Rectal smooth muscle tissue (tissue), 1 donor: ENCODE results near the gene TRMT2A.

Experiments used
- H3K27ac ChIP-seq: one replicate; pipeline ENCODE4 v1.7.0; 2013; ENCODE audit warnings: low read depth, low read length, inconsistent platforms
- H3K27me3 ChIP-seq: one replicate; pipeline ENCODE4 v1.7.0; 2013; ENCODE audit warnings: low read length; ENCODE audit not compliant: control insufficient read depth, insufficient read depth
- H3K36me3 ChIP-seq: one replicate; pipeline ENCODE4 v1.7.0; 2013; ENCODE audit warnings: low read length; ENCODE audit not compliant: control insufficient read depth, insufficient read depth
- H3K4me1 ChIP-seq: one replicate; pipeline ENCODE4 v1.7.0; 2013; ENCODE audit warnings: low read length; ENCODE audit not compliant: control insufficient read depth, insufficient read depth
- H3K4me3 ChIP-seq: one replicate; pipeline ENCODE4 v1.7.0; 2013; ENCODE audit warnings: low read length
- H3K9ac ChIP-seq: one replicate; pipeline ENCODE4 v1.7.0; 2013; ENCODE audit warnings: low read length

The TRMT2A gene

DNA sequence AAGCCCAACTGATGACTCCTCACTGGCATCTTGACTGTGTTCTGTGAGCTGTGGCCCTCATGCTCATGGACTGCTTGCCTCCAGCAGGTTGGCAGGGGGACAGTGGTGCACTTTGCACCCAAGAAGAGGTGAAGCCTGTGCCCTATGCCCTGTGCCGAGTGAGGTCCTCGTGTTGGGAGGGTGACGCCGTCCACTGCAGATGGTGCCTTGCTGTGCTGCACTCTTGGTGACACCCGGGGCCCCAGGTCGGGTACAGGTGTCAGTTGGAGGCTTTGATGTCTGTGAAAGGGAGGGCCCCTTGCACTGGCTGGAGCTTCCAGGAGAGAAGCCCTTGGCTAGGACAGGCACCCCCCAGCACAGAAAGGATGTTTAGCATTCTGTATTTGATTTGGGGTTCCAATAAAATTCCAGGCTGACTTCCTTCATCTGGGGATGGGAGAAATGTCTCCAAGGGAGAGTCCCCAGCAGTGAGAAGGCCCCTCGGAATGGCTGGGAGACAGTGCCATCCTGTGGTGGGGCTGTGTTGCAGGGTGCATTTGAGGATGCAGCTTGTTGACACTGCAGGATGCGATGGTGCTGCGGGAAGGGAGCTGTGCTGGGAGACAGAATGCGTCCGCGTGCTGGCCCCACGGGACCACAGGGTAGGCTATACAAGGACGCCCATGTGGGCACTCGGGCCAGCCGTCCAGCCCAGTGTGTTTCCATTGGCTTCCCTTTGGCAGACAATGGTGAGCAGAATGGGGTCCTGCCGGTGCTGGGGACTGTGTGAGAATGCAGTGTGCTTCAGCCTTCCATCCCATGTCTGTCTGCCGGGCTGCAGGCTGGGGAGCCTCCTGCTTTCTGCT, 12.1 kb upstream of the TRMT2A start:
- no peak overlapping the region for H3K27ac ChIP-seq
- H3K4me1 ChIP-seq: peaks cover 9% of the 10 kb centered on the region
- H3K4me3 ChIP-seq: no peak overlapping the region
- H3K36me3 ChIP-seq: peaks cover 3% of the 10 kb centered on the region
- no peaks in the 10 kb centered on the region for H3K27me3 ChIP-seq
- H3K9ac ChIP-seq: no peak overlapping the region

- Histone ChIP-seq H3K4me1 (peaks cover 9% of the 10 kb centered on the region), H3K27me3 (no peaks in the 10 kb centered on the region), H3K27ac (no peak overlapping the region), H3K4me3 (no peak overlapping the region), H3K36me3 (peaks cover 3% of the 10 kb centered on the region), H3K9ac (no peak overlapping the region)
Observed at GRCh38 chr22:20128619-20128901, 11.5 kb upstream of the TRMT2A start.

GRCh38 chr22:20127869-20128618, 11.0 kb upstream of the TRMT2A start:
- no peaks in the 10 kb centered on the region for H3K27me3 ChIP-seq
- peaks cover 9% of the 10 kb centered on the region for H3K4me1 ChIP-seq
- H3K27ac ChIP-seq: no peak overlapping the region
- peaks cover 3% of the 10 kb centered on the region for H3K36me3 ChIP-seq
- no peak overlapping the region for H3K4me3 ChIP-seq
- H3K9ac ChIP-seq: no peak overlapping the region

DNA sequence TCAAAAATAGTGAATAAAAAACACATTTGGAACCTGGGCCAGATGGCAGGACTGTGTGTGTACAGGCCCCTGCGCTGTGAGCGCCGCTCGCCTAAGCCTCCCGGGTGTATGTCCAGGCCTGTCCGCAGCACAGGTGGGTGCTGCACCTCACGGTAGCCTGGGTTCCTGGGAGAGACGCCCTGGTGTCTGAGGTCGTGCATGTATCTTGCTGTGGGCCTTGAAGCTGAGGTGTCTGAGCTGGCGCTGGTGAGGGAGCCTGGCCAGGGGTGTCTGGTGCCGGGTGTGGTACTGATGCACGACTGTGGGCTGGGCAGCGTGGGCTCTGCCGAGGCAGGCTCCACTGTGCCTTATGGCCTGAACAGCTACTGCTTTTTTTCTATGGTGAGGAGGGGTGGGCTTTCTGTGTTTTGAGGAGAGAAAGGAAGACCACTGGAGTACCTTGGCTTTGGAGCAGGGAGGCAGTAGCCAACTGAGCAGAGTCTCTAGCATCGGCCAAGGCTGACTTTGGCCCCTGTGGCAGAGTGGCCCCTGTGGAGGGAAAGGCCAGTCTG, 10.4 kb upstream of the TRMT2A start:
- no peak overlapping the region for H3K4me3 ChIP-seq
- H3K9ac ChIP-seq: no peak overlapping the region
- H3K27ac ChIP-seq: no peak overlapping the region
- peaks cover 3% of the 10 kb centered on the region for H3K36me3 ChIP-seq
- peaks cover 3% of the 10 kb centered on the region for H3K4me1 ChIP-seq
- H3K27me3 ChIP-seq: no peaks in the 10 kb centered on the region

GRCh38 chr22:20126284-20127029, 9.4 kb upstream of the TRMT2A start:
- Histone ChIP-seq H3K36me3 (peaks cover 5% of the 10 kb centered on the region), H3K9ac (no peak overlapping the region), H3K4me1 (peaks cover 2% of the 10 kb centered on the region)

DNA sequence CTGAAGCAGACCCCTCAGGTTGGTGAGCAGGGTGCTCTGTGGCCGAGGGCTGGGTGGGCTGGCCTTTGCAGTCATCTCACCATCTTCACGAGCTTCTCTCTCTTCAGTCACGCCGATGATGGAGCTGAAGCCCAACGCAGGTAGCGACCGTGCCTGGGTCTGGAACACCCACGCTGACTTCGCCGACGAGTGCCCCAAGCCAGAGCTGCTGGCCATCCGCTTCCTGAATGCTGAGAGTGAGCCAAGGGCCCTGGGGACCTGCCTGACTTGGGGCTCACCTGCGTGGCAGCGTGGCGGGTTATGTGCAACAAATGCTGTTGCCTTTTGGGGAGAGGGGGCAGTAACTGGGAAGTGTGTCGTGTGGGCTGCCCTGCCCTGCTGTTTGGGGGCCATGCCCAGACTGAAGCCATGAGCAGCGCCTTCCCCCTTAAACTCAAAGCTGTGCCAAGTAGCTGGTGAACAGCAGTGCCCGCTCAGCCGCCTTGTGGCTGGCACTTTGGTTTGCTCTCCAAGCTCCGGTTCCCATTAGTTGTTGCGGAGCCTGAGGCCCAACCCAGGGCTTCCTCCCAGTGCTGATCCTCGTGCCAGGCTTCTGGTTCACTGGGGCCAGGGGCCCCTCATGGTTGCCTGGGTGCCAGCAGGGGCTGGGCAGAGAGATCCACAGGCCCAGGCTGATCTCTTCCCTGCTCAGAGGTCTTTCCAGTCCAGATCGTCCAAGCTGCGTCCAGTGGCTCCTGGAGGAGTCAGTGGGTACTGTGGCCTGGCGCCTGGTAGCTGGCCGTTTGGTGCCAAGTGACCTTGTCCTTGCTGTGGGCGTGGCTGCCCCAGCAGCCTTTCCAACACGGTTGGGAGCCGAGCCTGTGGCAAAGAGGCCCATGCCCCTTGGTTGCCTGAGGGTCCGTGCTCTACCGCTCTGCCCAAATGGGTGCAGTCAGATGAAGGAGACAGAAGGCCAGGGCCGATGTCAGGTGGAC, 8.5 kb upstream of the TRMT2A start:
- H3K36me3 ChIP-seq: peaks cover 5% of the 10 kb centered on the region
- H3K4me1 ChIP-seq: no peaks in the 10 kb centered on the region
- H3K9ac ChIP-seq: no peak overlapping the region
- no peaks in the 10 kb centered on the region for H3K27me3 ChIP-seq
- H3K27ac ChIP-seq: no peak overlapping the region
- no peak overlapping the region for H3K4me3 ChIP-seq

More at GRCh38 chr22:20126284-20127029, 9.4 kb upstream of the TRMT2A start:
- no peak overlapping the region for H3K4me3 ChIP-seq
- no peak overlapping the region for H3K27ac ChIP-seq
- H3K27me3 ChIP-seq: no peaks in the 10 kb centered on the region

DNA sequence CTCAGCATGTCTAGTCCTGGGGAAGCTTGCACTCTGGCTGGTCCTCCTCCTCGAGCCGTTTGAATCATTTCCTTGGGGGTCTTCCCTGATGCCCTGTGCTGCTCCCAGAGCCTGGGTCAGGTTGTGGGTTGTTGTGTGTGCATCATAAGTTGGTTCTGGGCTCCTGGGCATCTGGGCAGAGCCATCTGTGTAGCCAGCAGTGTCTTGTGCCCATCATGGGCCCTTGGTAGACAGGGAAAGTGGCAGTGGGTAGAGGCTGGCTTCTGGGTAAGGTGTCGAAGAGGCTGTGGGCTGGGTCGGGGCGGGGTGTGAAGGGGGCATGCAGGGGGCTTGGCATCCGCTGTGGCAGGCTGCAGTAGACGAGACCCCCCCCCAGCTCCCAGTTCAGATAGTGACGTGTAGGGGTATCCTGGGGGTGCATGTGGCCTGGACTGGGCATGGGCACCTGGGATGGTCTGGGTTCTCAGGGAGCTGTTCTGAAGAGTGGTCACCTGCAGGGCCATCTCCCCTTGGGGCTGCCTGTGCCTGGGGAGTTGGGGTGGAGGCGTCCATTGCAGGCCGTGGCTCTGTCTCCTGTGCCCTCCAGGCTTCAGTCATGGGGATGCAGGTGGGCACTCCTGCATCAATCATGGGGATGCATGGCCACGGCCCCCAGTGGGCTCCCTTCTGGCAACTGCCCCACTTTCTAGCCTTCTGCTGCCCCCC, 7.2 kb upstream of the TRMT2A start:
- Histone ChIP-seq H3K36me3 (peaks cover 13% of the 10 kb centered on the region), H3K27ac (no peak overlapping the region), H3K4me1 (no peaks in the 10 kb centered on the region), H3K9ac (no peak overlapping the region), H3K27me3 (no peaks in the 10 kb centered on the region), H3K4me3 (no peak overlapping the region)

GRCh38 chr22:20123366-20124082, 6.5 kb upstream of the TRMT2A start:
- Histone ChIP-seq H3K27me3 (no peaks in the 10 kb centered on the region), H3K36me3 (peaks cover 14% of the 10 kb centered on the region), H3K27ac (no peak overlapping the region), H3K9ac (no peak overlapping the region), H3K4me1 (peaks cover 2% of the 10 kb centered on the region), H3K4me3 (no peak overlapping the region)

GRCh38 chr22:20121856-20122415, 4.9 kb upstream of the TRMT2A start:
- Histone ChIP-seq H3K27ac (no peak overlapping the region), H3K36me3 (peaks cover 14% of the 10 kb centered on the region)

GRCh38 chr22:20118300-20119020, 1.4 kb upstream of the TRMT2A start:
- peaks cover 10% of the 10 kb centered on the region for H3K4me1 ChIP-seq
- H3K9ac ChIP-seq: peak overlapping the region; percentile 30
- peak overlapping the region; percentile 78 for H3K4me3 ChIP-seq
- peaks cover 23% of the 10 kb centered on the region for H3K36me3 ChIP-seq
- H3K27me3 ChIP-seq: no peaks in the 10 kb centered on the region
- peak overlapping the region; percentile 64 for H3K27ac ChIP-seq

More at GRCh38 chr22:20121856-20122415, 4.9 kb upstream of the TRMT2A start:
- Histone ChIP-seq H3K27me3 (no peaks in the 10 kb centered on the region), H3K4me3 (no peak overlapping the region), H3K9ac (no peak overlapping the region), H3K4me1 (peaks cover 8% of the 10 kb centered on the region)
